ENCODE measurements around the gene CD300A. TPM values are rescaled to one million over a fixed set of nuclear protein-coding genes. Genes with fewer than 3 reads are reported as not detected.

Gene CD300A
- total RNA-seq (not detected in 2 replicates), polyA plus RNA-seq (not detected in 2 replicates), polyA minus RNA-seq (0.49 and 0.53 TPM in 2 replicates), Bru-seq, nascent RNA (not detected), BruChase-seq, experiment 1, labeled RNA remaining after a 6-hour chase (not detected), BruChase-seq, experiment 2, labeled RNA remaining after a 2-hour chase (percentile 5 among the genes with signal in this experiment)
- polyA plus RNA-seq (2011; cell fraction: cytosol; rRNA removed): not detected in 2 replicates
- not detected in 2 replicates for polyA plus RNA-seq (2011; cell fraction: nucleus; rRNA removed)
- not detected in 2 replicates for polyA plus RNA-seq (2012)
- polyA minus RNA-seq (2011; cell fraction: cytosol; rRNA and poly(A)+ RNA removed): not detected
- polyA minus RNA-seq (2011; cell fraction: nucleus; rRNA and poly(A)+ RNA removed): not detected in 2 replicates
- long read RNA-seq: 0 reads

DNA sequence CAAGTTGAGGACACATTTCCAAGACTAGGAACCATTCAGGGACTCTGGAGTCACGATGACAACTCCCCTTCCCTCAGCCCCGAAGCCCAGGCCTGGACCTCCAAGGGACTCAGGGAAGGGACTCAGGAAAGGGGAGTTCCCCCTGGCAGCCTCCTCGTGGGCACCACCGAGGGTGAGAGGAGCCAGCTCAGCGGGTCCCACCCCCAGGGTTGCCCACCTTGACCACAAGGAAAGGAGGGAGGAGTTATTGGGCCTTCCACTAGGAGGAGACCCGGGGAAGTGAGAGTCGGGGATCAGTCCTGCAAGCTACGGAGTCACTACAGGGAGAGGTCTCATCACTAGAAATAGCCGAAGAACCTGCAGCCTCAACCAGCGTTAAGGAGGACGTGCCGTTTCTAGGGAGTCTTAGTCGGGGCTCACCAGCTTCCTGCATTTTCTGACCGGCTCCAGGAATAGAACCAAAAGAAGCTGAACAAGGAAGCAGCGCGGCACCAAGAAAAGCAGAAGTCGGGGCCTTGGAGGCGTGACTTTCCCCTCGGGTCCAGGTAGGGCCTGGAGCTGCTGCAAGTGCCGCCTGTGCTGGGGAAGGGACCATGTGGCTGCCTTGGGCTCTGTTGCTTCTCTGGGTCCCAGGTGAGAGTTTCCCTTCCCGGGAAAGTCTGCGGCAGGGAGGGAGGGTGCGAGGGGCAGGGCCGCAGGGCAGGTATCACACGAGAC lies at the start of gene CD300A:
Gene CD300A (plus strand): TSS at position 524 of the 717 bp plus-strand sequence. CDS start 70 bp downstream, at position 594.
- POLR2A ChIA-PET: no interaction called here

More for the DNA sequence above, at the start of gene CD300A:
- Histone ChIP-seq H3K36me3 (ENCODE audit: control insufficient read depth in 2 of 2, extremely low read depth in 1 of 2, insufficient read depth in 2 of 2, low read length in 2 of 2) (no peaks in the 10 kb centered on the region), H3K27me3 (ENCODE audit: control insufficient read depth in 2 of 2, insufficient read depth in 2 of 2, low read length in 2 of 2) (peaks cover 1 to 11% of the 10 kb centered on the region in 2 experiments), H4K20me1 (replicated peaks; ENCODE audit: control insufficient read depth, extremely low read depth, insufficient read depth, low read length) (no peaks in the 10 kb centered on the region), H3K4me3 (replicated peaks in 1 of 3; ENCODE audit: insufficient read depth in 1 of 3, low read depth in 1 of 3, low read length in 3 of 3) (no peak within 1 kb of the TSS), H3K79me2 (ENCODE audit: control insufficient read depth, insufficient read depth, low read length) (no peaks in the 10 kb centered on the region), H3K4me1 (ENCODE audit: control insufficient read depth, extremely low read depth, insufficient read depth, low read length) (no peaks in the 10 kb centered on the region), H3K9ac (replicated peaks; ENCODE audit: extremely low read depth, insufficient read depth, low read length) (no peak within 1 kb of the TSS), H3K9me1 (replicated peaks; ENCODE audit: control insufficient read depth, extremely low read depth, insufficient read depth, low read length) (no peaks in the 10 kb centered on the region), H2AFZ (ENCODE audit: low read depth, low read length) (no peak within 1 kb of the TSS), H3K4me2 (ENCODE audit: insufficient read depth, low read length) (no peak within 1 kb of the TSS), H3K27ac (ENCODE audit: insufficient read depth, low read depth, low read length) (no peak within 1 kb of the TSS), H3K9me3 (replicated peaks; ENCODE audit: control insufficient read depth, insufficient read depth, low read length) (no peaks in the 10 kb centered on the region)
- no peak for FAIRE-seq
- BruUV-seq (replicated peaks): no TSS peak
- CTCF ChIA-PET: no interaction called here
- no peak for DNase-seq (ENCODE audit: low read depth, low spot score)
- no peak for TF ChIP-seq GATA2 (IDR thresholded peaks at IDR 0.05; ENCODE audit: insufficient read depth, insufficient read length, low read depth, low read length)
- TF ChIP-seq POLR2AphosphoS5 (IDR thresholded peaks at IDR 0.05; ENCODE audit: insufficient read depth, low read depth, low read length): no peak
- TF ChIP-seq EZH2 (IDR thresholded peaks at IDR 0.05; ENCODE audit: borderline replicate concordance, low read depth, low read length, severe bottlenecking): no peak
- no peak for TF ChIP-seq MAX (IDR thresholded peaks at IDR 0.05; ENCODE audit: insufficient read depth, insufficient read length)
- no peak for TF ChIP-seq JUN (IDR thresholded peaks at IDR 0.05; ENCODE audit: borderline replicate concordance, insufficient read depth, insufficient read length, low read depth)
- TF ChIP-seq, protein P1, sequence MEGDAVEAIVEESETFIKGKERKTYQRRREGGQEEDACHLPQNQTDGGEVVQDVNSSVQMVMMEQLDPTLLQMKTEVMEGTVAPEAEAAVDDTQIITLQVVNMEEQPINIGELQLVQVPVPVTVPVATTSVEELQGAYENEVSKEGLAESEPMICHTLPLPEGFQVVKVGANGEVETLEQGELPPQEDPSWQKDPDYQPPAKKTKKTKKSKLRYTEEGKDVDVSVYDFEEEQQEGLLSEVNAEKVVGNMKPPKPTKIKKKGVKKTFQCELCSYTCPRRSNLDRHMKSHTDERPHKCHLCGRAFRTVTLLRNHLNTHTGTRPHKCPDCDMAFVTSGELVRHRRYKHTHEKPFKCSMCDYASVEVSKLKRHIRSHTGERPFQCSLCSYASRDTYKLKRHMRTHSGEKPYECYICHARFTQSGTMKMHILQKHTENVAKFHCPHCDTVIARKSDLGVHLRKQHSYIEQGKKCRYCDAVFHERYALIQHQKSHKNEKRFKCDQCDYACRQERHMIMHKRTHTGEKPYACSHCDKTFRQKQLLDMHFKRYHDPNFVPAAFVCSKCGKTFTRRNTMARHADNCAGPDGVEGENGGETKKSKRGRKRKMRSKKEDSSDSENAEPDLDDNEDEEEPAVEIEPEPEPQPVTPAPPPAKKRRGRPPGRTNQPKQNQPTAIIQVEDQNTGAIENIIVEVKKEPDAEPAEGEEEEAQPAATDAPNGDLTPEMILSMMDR (IDR thresholded peaks at IDR 0.05; ENCODE audit: extremely low read depth in 1 of 2, insufficient read depth in 1 of 2, low read depth in 1 of 2, low read length in 2 of 2): no peak
- no peak for TF ChIP-seq POLR2A (IDR thresholded peaks at IDR 0.05; ENCODE audit: low read depth, low read length)
- no peak for TF ChIP-seq FOS (IDR thresholded peaks at IDR 0.05; ENCODE audit: borderline replicate concordance, insufficient read depth, low read length)
- TF ChIP-seq MYC (IDR thresholded peaks at IDR 0.05; ENCODE audit: low read depth, low read length): no peak
- intact Hi-C loops (cut with micrococcal nuclease) (no loop called here), dilution Hi-C loops (cut with MboI; ENCODE audit: extremely low pct_ligation_motif_present, low sequenced_read_pairs) (no loop called here)

Measured in endothelial cell of umbilical vein (primary cell).